HepG2 (cell line): Measurements from ENCODE around the gene CREBZF. TPM values are rescaled to one million over a fixed set of nuclear protein-coding genes. Genes with fewer than 3 reads are reported as not detected.
A peak's percentile ranks its signal among the peaks of the same experiment; 100 is the strongest.

Experiments used
- CCDC6 ChIP-seq: sonication (generic); formaldehyde crosslinking; IDR thresholded peaks from 2 replicates; pipeline ENCODE4 v1.8.1; 2022; ENCODE audit warnings: mild to moderate bottlenecking, missing genetic modification reagents, moderate library complexity
- CEBPZ ChIP-seq: IDR thresholded peaks from 2 replicates; pipeline ENCODE4 v1.6.1; 2012; ENCODE audit warnings: low read length, improper control_type of control experiment
- ETV5 ChIP-seq: IDR thresholded peaks from 2 replicates; pipeline ENCODE4 v1.6.1; 2018; ENCODE audit warnings: missing biosample characterization, missing genetic modification reagents, inconsistent platforms, borderline replicate concordance
- HNF4A ChIP-seq: sonication (generic); formaldehyde crosslinking; IDR thresholded peaks from 2 replicates; pipeline ENCODE4 v1.4.0; 2020; ENCODE audit warnings: missing genetic modification reagents
- LBX2 ChIP-seq: sonication (generic); formaldehyde crosslinking; IDR thresholded peaks from 2 replicates; pipeline ENCODE4 v1.5.0; 2020; ENCODE audit warnings: missing genetic modification reagents, mild to moderate bottlenecking, borderline replicate concordance
- MEIS2 ChIP-seq: sonication (generic); formaldehyde crosslinking; IDR thresholded peaks from 2 replicates; pipeline ENCODE4 v1.9.0; 2021; ENCODE audit warnings: mild to moderate bottlenecking, missing genetic modification reagents
- PAX8 ChIP-seq: sonication (generic); formaldehyde crosslinking; IDR thresholded peaks from 2 replicates; pipeline ENCODE4 v1.8.0; 2022; ENCODE audit warnings: mild to moderate bottlenecking, missing genetic modification reagents, borderline replicate concordance
- SNRNP70 ChIP-seq: fragments of 200-400 bp; formaldehyde crosslinking; IDR thresholded peaks from 2 replicates; pipeline ENCODE4 v1.6.1; 2017; ENCODE audit warnings: mild to moderate bottlenecking, low read depth, low read length, moderate library complexity
- SRSF9 ChIP-seq: fragments of 200-400 bp; formaldehyde crosslinking; IDR thresholded peaks from 2 replicates; pipeline ENCODE4 v1.6.1; 2018; ENCODE audit warnings: borderline replicate concordance, mild to moderate bottlenecking, low read depth, low read length; ENCODE audit not compliant: insufficient read depth, poor library complexity, severe bottlenecking
- ZBTB21 ChIP-seq: sonication (generic); formaldehyde crosslinking; IDR thresholded peaks from 2 replicates; pipeline ENCODE4 v1.4.0; 2020; ENCODE audit warnings: missing genetic modification reagents
- ZFP90 ChIP-seq: sonication (generic); formaldehyde crosslinking; IDR thresholded peaks from 2 replicates; pipeline ENCODE4 v1.8.0; 2022; ENCODE audit warnings: missing genetic modification reagents, mild to moderate bottlenecking, inconsistent platforms, borderline replicate concordance
- ZNF138 ChIP-seq: sonication (generic); formaldehyde crosslinking; IDR thresholded peaks from 2 replicates; pipeline ENCODE4 v1.5.0; 2020; ENCODE audit warnings: mild to moderate bottlenecking, low read depth, missing genetic modification reagents
- ZNF224 ChIP-seq: sonication (generic); formaldehyde crosslinking; IDR thresholded peaks from 2 replicates; pipeline ENCODE4 v1.5.0; 2020; ENCODE audit warnings: mild to moderate bottlenecking, missing genetic modification reagents
- ZNF251 ChIP-seq: sonication (generic); formaldehyde crosslinking; IDR thresholded peaks from 2 replicates; pipeline ENCODE4 v1.9.0; 2021; ENCODE audit warnings: mild to moderate bottlenecking, missing genetic modification reagents
- ZNF510 ChIP-seq: sonication (generic); formaldehyde crosslinking; IDR thresholded peaks from 2 replicates; pipeline ENCODE4 v1.4.0; 2020; ENCODE audit warnings: low read depth, mild to moderate bottlenecking, missing genetic modification reagents
- ZNF577 ChIP-seq: sonication (generic); formaldehyde crosslinking; IDR thresholded peaks from 2 replicates; pipeline ENCODE4 v1.4.0; 2020; ENCODE audit warnings: mild to moderate bottlenecking, low read depth, missing genetic modification reagents, borderline replicate concordance
- ZNF609 ChIP-seq: sonication (generic); formaldehyde crosslinking; IDR thresholded peaks from 2 replicates; pipeline ENCODE4 v1.4.0; 2020; ENCODE audit warnings: mild to moderate bottlenecking, missing genetic modification reagents, borderline replicate concordance
- ZNF691 ChIP-seq: sonication (generic); formaldehyde crosslinking; IDR thresholded peaks from 2 replicates; pipeline ENCODE4 v1.4.0; 2020; ENCODE audit warnings: missing genetic modification reagents, low read depth, mild to moderate bottlenecking, borderline replicate concordance
- polyA plus RNA-seq, 8 experiments: library from polyadenylated mRNA; depleted of rRNA in 3 of 8; stranded (reverse) in 7 of 8; unstranded in 1 of 8; fragments of >200 nt; fragmentation: Illumina TruSeq in 4 of 8; extraction: Trizol in 4 of 8; gene quantifications; 2 replicates each; pipeline versions ENCODE4 v1.2.1 to v1.2.3, GENCODE V29; 2011 to 2016; ENCODE audit warnings: low read depth in 4 of 8, missing spikeins in 1 of 8, mixed read lengths in 1 of 8; ENCODE audit not compliant: insufficient read depth in 1 of 8
- total RNA-seq, 5 experiments: library from RNA; depleted of rRNA; stranded (reverse); fragments of >200 nt; fragmentation: Illumina TruSeq; extraction: Trizol; gene quantifications; 2 replicates each; pipeline ENCODE4 v1.2.3, GENCODE V29; 2016; ENCODE audit warnings: low read depth in 1 of 5

CREBZF gene
- total and polyA plus RNA-seq, 2 of the 13 experiments (the other 11 are each of a cell fraction or from before 2014, with no cell fraction given): 30.6 to 43.1 TPM

- TF ChIP-seq CEBPZ (no peak), ZNF691 (CRISPR knock-in tag) (peak; percentile 78; the same call in 1 of the 2 replicates), ZNF609 (CRISPR knock-in tag) (no peak), ZBTB21 (CRISPR knock-in tag) (peak; percentile 40; the same call in 1 of the 2 replicates), ZNF510 (CRISPR knock-in tag) (no peak), MEIS2 (no peak), CCDC6 (CRISPR knock-in tag) (no peak; the same call in 1 of the 2 replicates), ETV5 (CRISPR knock-in tag) (peak; percentile 88), ZNF577 (CRISPR knock-in tag) (no peak), SRSF9 (no peak), ZNF251 (CRISPR knock-in tag) (no peak), HNF4A (CRISPR knock-in tag) (no peak), ZFP90 (0 out of 2 replicates have a peak, but pooled peaks have one; percentile 22), PAX8 (CRISPR knock-in tag) (no peak), ZNF224 (CRISPR knock-in tag) (no peak), ZNF138 (CRISPR knock-in tag) (no peak), LBX2 (no peak), SNRNP70 (no peak)
These were observed 17.2 kb downstream of the CREBZF start, which contains the start of gene TMEM126A (continued) for GRCh38 chr11:85647604-85648299.
